ENCODE measurements around the gene IGIP.

- TF ChIP-seq, protein P1, sequence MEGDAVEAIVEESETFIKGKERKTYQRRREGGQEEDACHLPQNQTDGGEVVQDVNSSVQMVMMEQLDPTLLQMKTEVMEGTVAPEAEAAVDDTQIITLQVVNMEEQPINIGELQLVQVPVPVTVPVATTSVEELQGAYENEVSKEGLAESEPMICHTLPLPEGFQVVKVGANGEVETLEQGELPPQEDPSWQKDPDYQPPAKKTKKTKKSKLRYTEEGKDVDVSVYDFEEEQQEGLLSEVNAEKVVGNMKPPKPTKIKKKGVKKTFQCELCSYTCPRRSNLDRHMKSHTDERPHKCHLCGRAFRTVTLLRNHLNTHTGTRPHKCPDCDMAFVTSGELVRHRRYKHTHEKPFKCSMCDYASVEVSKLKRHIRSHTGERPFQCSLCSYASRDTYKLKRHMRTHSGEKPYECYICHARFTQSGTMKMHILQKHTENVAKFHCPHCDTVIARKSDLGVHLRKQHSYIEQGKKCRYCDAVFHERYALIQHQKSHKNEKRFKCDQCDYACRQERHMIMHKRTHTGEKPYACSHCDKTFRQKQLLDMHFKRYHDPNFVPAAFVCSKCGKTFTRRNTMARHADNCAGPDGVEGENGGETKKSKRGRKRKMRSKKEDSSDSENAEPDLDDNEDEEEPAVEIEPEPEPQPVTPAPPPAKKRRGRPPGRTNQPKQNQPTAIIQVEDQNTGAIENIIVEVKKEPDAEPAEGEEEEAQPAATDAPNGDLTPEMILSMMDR (IDR thresholded peaks at IDR 0.05; ENCODE audit: extremely low read depth in 1 of 2, insufficient read depth in 1 of 2, low read depth in 1 of 2, low read length in 2 of 2): no peak
- TF ChIP-seq POLR2A (IDR thresholded peaks at IDR 0.05; ENCODE audit: low read depth, low read length): no peak
- TF ChIP-seq, protein P2, sequence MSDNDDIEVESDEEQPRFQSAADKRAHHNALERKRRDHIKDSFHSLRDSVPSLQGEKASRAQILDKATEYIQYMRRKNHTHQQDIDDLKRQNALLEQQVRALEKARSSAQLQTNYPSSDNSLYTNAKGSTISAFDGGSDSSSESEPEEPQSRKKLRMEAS (IDR thresholded peaks at IDR 0.05; ENCODE audit: insufficient read depth, insufficient read length): no peak
- no peak for TF ChIP-seq EZH2 (IDR thresholded peaks at IDR 0.05; ENCODE audit: borderline replicate concordance, low read depth, low read length, severe bottlenecking)
- TF ChIP-seq POLR2AphosphoS5 (IDR thresholded peaks at IDR 0.05; ENCODE audit: insufficient read depth, low read depth, low read length): no peak
- TF ChIP-seq JUN (IDR thresholded peaks at IDR 0.05; ENCODE audit: borderline replicate concordance, insufficient read depth, insufficient read length, low read depth): no peak
- TF ChIP-seq MYC (IDR thresholded peaks at IDR 0.05; ENCODE audit: low read depth, low read length): no peak
- no peak for TF ChIP-seq FOS (IDR thresholded peaks at IDR 0.05; ENCODE audit: borderline replicate concordance, insufficient read depth, low read length)
- no peak for TF ChIP-seq GATA2 (IDR thresholded peaks at IDR 0.05; ENCODE audit: insufficient read depth, insufficient read length, low read depth, low read length)
Observed at GRCh38 chr5:140165923-140166270, 40.2 kb downstream of the IGIP start.

Measured in endothelial cell of umbilical vein (primary cell).